HepG2 (cell line): ENCODE data around the gene ZBTB21. TPM values are rescaled to one million over a fixed set of nuclear protein-coding genes. Genes with fewer than 3 reads are reported as not detected.

Source experiments
- ATAC-seq: fragments of 200-7000 bp; cut with Tn5 transposase; 3 replicates; pipeline ENCODE4 v1.9.1; 2020; ENCODE audit warnings: mild to moderate bottlenecking, moderate library complexity
- BruUV-seq: library from RNA; stranded (reverse); fragments of 400-500 nt; replicated peaks from 2 replicates; lab custom pipeline; 2021; lab: Mats Ljungman, UMichigan
- CTCF ChIA-PET: fragments of 300-600 bp; formaldehyde crosslinking; extraction: SDS; loops from one replicate; lab custom pipeline; 2021; ENCODE audit warnings: low total read pairs, inconsistent platforms, low intra/inter-chr PET ratio; lab: Yijun Ruan, JAX
- POLR2A ChIA-PET: fragments of 350-600 bp; sonication (Branson Sonifier 250); formaldehyde crosslinking; loops from one replicate; lab custom pipeline; 2020; ENCODE audit warnings: antibody characterized with exemption, inconsistent platforms; lab: Yijun Ruan, JAX
- DNase-seq: peaks from one replicate; pipeline ENCODE4 v3.0.0-alpha.2; 2015; ENCODE audit warnings: low spot score
- FAIRE-seq: peaks from 3 replicates; lab custom pipeline; 2011; peaks lifted over from hg19 to GRCh38; lab: Jason Lieb, UNC
- H2AFZ ChIP-seq: one replicate; pipeline ENCODE4 v1.6.1; 2011; ENCODE audit warnings: low read length, inconsistent platforms
- H3K27ac ChIP-seq: fragments of 300-600 bp; 3 replicates; pipeline ENCODE4 v1.8.0; 2011; ENCODE audit warnings: mixed run types, mild to moderate bottlenecking, mixed read lengths, low read length, inconsistent platforms; ENCODE audit not compliant: insufficient read depth; ENCODE audit errors: extremely low read length
- H3K27me3 ChIP-seq, 2 experiments: fragments of 200-600 bp in 1 of 2; 2 replicates in 1 of 2; 3 replicates in 1 of 2; pipeline versions ENCODE4 v1.6.0 to v1.8.0; 2011; ENCODE audit warnings: low read length in 2 of 2, mild to moderate bottlenecking in 2 of 2, moderate library complexity in 2 of 2, inconsistent platforms in 1 of 2; ENCODE audit not compliant: insufficient read depth in 2 of 2, control insufficient read depth in 1 of 2
- H3K36me3 ChIP-seq, 2 experiments: fragments of 200-600 bp in 1 of 2; replicated peaks in 1 of 2; 2 replicates in 1 of 2; 3 replicates in 1 of 2; pipeline versions ENCODE4 v1.5.1 to v1.8.0; 2011; ENCODE audit warnings: low read length in 2 of 2, inconsistent platforms in 1 of 2; ENCODE audit not compliant: insufficient read depth in 2 of 2, control insufficient read depth in 1 of 2
- H3K4me1 ChIP-seq: 2 replicates; pipeline ENCODE4 v1.5.1; 2012; ENCODE audit warnings: low read length, inconsistent platforms; ENCODE audit not compliant: insufficient read depth
- H3K4me2 ChIP-seq: 2 replicates; pipeline ENCODE4 v1.6.0; 2011; ENCODE audit warnings: low read depth, low read length, inconsistent platforms
- H3K4me3 ChIP-seq, 3 experiments: fragments of 200-600 bp in 1 of 3; sonication (generic), shearing (Covaris generic) in 1 of 3; replicated peaks in 1 of 3; 2 replicates each; pipeline ENCODE4 v1.5.1; 2011 to 2016; ENCODE audit warnings: low read length in 3 of 3, inconsistent platforms in 2 of 3, low read depth in 2 of 3, mild to moderate bottlenecking in 2 of 3, control low read depth in 1 of 3, mixed read lengths in 1 of 3; ENCODE audit not compliant: insufficient read depth in 1 of 3
- H3K79me2 ChIP-seq: one replicate; pipeline ENCODE4 v1.6.1; 2011; ENCODE audit warnings: low read length, inconsistent platforms; ENCODE audit not compliant: insufficient read depth
- H3K9ac ChIP-seq: 2 replicates; pipeline ENCODE4 v1.6.0; 2011; ENCODE audit warnings: mild to moderate bottlenecking, low read depth, low read length, inconsistent platforms; ENCODE audit not compliant: insufficient read depth
- H3K9me3 ChIP-seq: 2 replicates; pipeline ENCODE4 v1.5.1; 2012; ENCODE audit warnings: mild to moderate bottlenecking, low read length
- H4K20me1 ChIP-seq: 2 replicates; pipeline ENCODE4 v1.6.0; 2011; ENCODE audit warnings: inconsistent platforms, mild to moderate bottlenecking, low read length, moderate library complexity; ENCODE audit not compliant: insufficient read depth
- ARID3A ChIP-seq: IDR thresholded peaks from 2 replicates; pipeline ENCODE4 v1.6.1; 2012; ENCODE audit warnings: low read depth, low read length, improper control_type of control experiment
- BCL6 ChIP-seq: IDR thresholded peaks from 2 replicates; pipeline ENCODE4 v1.6.1; 2016; ENCODE audit warnings: missing genetic modification reagents, missing compliant biosample characterization
- FOXO1 ChIP-seq: sonication (generic); formaldehyde crosslinking; IDR thresholded peaks from 2 replicates; pipeline ENCODE4 v1.4.0; 2020; ENCODE audit warnings: missing genetic modification reagents
- GATAD2A ChIP-seq: IDR thresholded peaks from 2 replicates; pipeline ENCODE4 v1.6.1; 2016
- PREB ChIP-seq: sonication (generic); formaldehyde crosslinking; IDR thresholded peaks from 2 replicates; pipeline ENCODE4 v1.4.0; 2020; ENCODE audit warnings: missing genetic modification reagents
- SMAD3 ChIP-seq: sonication (generic); formaldehyde crosslinking; IDR thresholded peaks from 2 replicates; pipeline ENCODE4 v1.4.0; 2020; ENCODE audit warnings: missing genetic modification reagents
- SRF ChIP-seq: IDR thresholded peaks from 2 replicates; pipeline ENCODE4 v1.6.1; 2011; ENCODE audit warnings: mild to moderate bottlenecking, low read depth, low read length, moderate library complexity
- STAG1 ChIP-seq: sonication (generic); formaldehyde crosslinking; IDR thresholded peaks from 2 replicates; pipeline ENCODE4 v1.4.0; 2020; ENCODE audit warnings: missing genetic modification reagents
- ZC3H13 ChIP-seq: sonication (generic); formaldehyde crosslinking; IDR thresholded peaks from 2 replicates; pipeline ENCODE4 v1.8.1; 2023; ENCODE audit warnings: mild to moderate bottlenecking, missing genetic modification reagents, moderate library complexity
- ZHX1 ChIP-seq: sonication (generic); formaldehyde crosslinking; IDR thresholded peaks from 2 replicates; pipeline ENCODE4 v1.8.1; 2022; ENCODE audit warnings: low read depth, mild to moderate bottlenecking, missing genetic modification reagents
- ZNF280B ChIP-seq: sonication (generic); formaldehyde crosslinking; IDR thresholded peaks from 2 replicates; pipeline ENCODE4 v1.5.0; 2020; ENCODE audit warnings: missing genetic modification reagents, mild to moderate bottlenecking, borderline replicate concordance
- ZNF629 ChIP-seq: sonication (generic); formaldehyde crosslinking; conservative IDR thresholded peaks from 2 replicates; pipeline ENCODE4 v1.5.0; 2020; ENCODE audit warnings: missing genetic modification reagents
- WGBS: methylation state at CpG from one replicate; pipeline ENCODE4 v1.1.6; 2017; ENCODE audit warnings: low lambda C conversion rate; 5-methylcytosine and 5-hydroxymethylcytosine counted together
- in situ Hi-C: cut with HindIII; loops from 2 replicates; pipeline ENCODE4 v1.10.0; 2017; ENCODE audit warnings: low pct_unique_long_range_greater_than_20kb; ENCODE audit not compliant: extremely low pct_ligation_motif_present
- intact Hi-C: fragments of 100-400 bp; cut with micrococcal nuclease; formaldehyde crosslinking; loops from one replicate; pipeline ENCODE4 v1.10.0; 2022; ENCODE audit not compliant: unreplicated experiment
- polyA plus RNA-seq, 8 experiments: library from polyadenylated mRNA; depleted of rRNA in 3 of 8; stranded (reverse) in 7 of 8; unstranded in 1 of 8; fragments of >200 nt; fragmentation: Illumina TruSeq in 4 of 8; extraction: Trizol in 4 of 8; gene quantifications; 2 replicates each; pipeline versions ENCODE4 v1.2.1 to v1.2.3, GENCODE V29; 2011 to 2016; ENCODE audit warnings: low read depth in 4 of 8, missing spikeins in 1 of 8, mixed read lengths in 1 of 8; ENCODE audit not compliant: insufficient read depth in 1 of 8
- total RNA-seq, 5 experiments: library from RNA; depleted of rRNA; stranded (reverse); fragments of >200 nt; fragmentation: Illumina TruSeq; extraction: Trizol; gene quantifications; 2 replicates each; pipeline ENCODE4 v1.2.3, GENCODE V29; 2016; ENCODE audit warnings: low read depth in 1 of 5

ZBTB21 gene
- total and polyA plus RNA-seq, 2 of the 13 experiments (the other 11 are each of a cell fraction or from before 2014, with no cell fraction given), result 4.5 to 6.1 TPM

- in situ Hi-C loops, result no loop called here
- Histone ChIP-seq H3K9ac (no peak overlapping the region), H3K36me3 (peaks cover 11 to 48% of the 10 kb centered on the region in 2 experiments), H3K79me2 (no peaks in the 10 kb centered on the region), H2AFZ (no peak overlapping the region), H3K4me3 (no peak overlapping the region), H3K27ac (no peak overlapping the region), H3K9me3 (peaks cover 11% of the 10 kb centered on the region), H3K4me2 (no peak overlapping the region), H3K4me1 (no peaks in the 10 kb centered on the region), H4K20me1 (no peaks in the 10 kb centered on the region), H3K27me3 (no peaks in the 10 kb centered on the region)
- TF ChIP-seq SRF (no peak), FOXO1 (CRISPR knock-in tag) (no peak), GATAD2A (CRISPR knock-in tag) (no peak), ZHX1 (CRISPR knock-in tag) (no peak)
- CTCF ChIA-PET, result no interaction called here
- FAIRE-seq (no peak), DNase-seq (no peak), ATAC-seq (no peak)
- POLR2A ChIA-PET, result no interaction called here
- intact Hi-C loops, result no loop called here
- BruUV-seq, result no TSS peak
- 98% methylated on average over 6 of the region's 6 CpGs for WGBS
These were observed 16.4 kb downstream of the ZBTB21 start for GRCh38 chr21:41993744-41994143.

- DNase-seq (no peak), ATAC-seq (no peak), FAIRE-seq (no peak)
- in situ Hi-C loops (no loop called here), intact Hi-C loops (no loop called here)
- Histone ChIP-seq H3K9me3 (peaks cover 11% of the 10 kb centered on the region), H2AFZ (no peak overlapping the region), H3K4me3 (no peak overlapping the region), H3K9ac (no peak overlapping the region), H3K27ac (no peak overlapping the region), H3K27me3 (no peaks in the 10 kb centered on the region), H3K4me1 (no peaks in the 10 kb centered on the region), H3K79me2 (no peaks in the 10 kb centered on the region), H3K4me2 (no peak overlapping the region), H4K20me1 (no peaks in the 10 kb centered on the region), H3K36me3 (peaks cover 11 to 46% of the 10 kb centered on the region in 2 experiments)
- ChIA-PET CTCF (no interaction called here), POLR2A (no interaction called here)
- no peak for TF ChIP-seq PREB (CRISPR knock-in tag)
- no peak for TF ChIP-seq ZNF280B (CRISPR knock-in tag)
- no peak for TF ChIP-seq SMAD3
- no peak for TF ChIP-seq ZNF629 (CRISPR knock-in tag)
- no peak for TF ChIP-seq STAG1
- no peak for TF ChIP-seq ARID3A
- no peak for TF ChIP-seq ZC3H13 (CRISPR knock-in tag)
- no peak for TF ChIP-seq BCL6 (CRISPR knock-in tag)
- BruUV-seq, result no TSS peak
- 96% methylated on average over 15 of the region's 15 CpGs for WGBS
These were observed 17.6 kb downstream of the ZBTB21 start for GRCh38 chr21:41992576-41992975.
